HG02973 (cell line): ENCODE results near the gene SERPINA5.
"Not testable (repeated sequence)": the region's sequence is repeated elsewhere in the genome, so short reads cannot be mapped to it uniquely, and the experiment has no call there.

Experiments
- ATAC-seq: cut with Tn5 transposase; IDR thresholded peaks from one replicate; pipeline ENCODE4 v1.9.1; 2021; ENCODE audit warnings: moderate library complexity; ENCODE audit not compliant: unreplicated experiment

The SERPINA5 gene

DNA sequence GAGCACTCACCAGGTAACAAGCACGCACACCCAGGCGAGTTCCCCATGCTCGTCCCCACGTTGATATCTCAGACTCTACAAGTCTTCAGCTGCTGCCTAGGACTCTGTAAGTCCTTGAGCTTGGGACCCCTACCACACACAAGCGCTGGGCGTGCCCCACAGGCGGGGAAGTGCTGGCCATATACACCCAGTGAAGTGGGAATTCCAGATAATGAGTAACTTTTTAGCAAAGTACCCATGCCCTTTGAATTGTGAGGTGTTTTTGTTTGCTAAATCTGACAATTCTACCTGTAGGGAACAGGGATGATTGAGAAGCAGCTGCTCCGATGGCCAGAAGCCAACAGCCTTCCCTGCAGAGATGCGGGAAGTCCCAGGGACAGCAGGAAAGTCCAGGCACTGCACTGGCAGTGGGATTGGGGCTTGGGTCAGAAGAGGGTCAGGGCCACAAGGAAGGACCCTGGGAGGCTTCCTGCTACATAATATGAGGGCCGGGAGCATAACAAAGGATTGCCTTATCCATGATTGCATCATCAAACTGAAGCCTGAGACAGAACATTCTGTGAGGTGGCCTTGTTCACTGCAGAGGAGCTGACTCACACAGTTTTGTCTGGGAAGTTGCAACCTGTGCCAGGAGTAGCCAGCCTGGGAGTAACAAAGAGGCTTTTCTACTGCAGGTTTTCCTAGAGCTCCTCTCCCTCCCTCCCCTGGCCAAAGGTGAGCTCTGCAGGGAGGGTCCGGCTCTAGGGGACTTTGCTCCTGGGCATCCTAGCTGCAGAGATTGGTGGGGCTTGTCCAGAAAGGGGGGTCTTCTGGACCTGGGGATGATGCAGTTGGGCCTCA lies 17.8 kb downstream of the SERPINA5 start:
- no peak for ATAC-seq

DNA sequence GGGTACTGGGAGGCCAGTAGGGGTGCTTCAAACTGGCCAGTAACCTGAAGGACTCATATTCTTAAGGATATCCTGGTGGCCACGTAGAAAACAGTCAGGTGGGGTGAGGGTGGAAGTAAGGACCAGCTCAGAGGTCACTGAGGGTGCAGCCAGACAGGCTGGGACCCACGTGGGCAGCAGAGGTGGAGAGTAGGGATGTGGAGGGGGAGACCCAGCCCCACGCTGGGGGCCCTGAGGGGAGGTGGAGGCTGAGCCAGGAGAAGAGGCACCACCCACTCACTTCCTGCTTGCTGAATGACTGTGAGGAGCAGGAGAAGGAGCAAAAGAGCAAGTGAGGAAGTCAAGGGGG lies 18.4 kb downstream of the SERPINA5 start:
- ATAC-seq, result no peak

DNA sequence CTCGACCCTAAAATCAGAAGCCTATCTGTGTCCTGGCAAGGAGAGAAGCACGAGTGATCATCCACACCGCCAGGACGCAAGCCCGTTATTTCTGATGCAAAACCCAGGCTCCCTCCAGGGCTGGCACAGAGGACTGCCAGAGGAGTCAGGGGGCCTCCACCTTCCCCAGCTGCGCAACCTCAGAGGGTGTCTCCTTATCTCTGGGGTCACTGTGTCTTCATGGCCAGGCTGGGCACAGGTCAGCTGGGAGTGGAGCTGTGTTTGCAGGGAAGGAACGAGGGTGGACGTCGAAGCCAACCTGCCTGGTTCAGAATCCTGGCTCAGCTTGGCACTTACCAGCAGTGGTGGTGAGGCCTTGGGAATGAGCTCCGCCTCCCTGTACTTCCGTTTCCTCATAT lies 18.9 kb downstream of the SERPINA5 start:
- no peak for ATAC-seq

DNA sequence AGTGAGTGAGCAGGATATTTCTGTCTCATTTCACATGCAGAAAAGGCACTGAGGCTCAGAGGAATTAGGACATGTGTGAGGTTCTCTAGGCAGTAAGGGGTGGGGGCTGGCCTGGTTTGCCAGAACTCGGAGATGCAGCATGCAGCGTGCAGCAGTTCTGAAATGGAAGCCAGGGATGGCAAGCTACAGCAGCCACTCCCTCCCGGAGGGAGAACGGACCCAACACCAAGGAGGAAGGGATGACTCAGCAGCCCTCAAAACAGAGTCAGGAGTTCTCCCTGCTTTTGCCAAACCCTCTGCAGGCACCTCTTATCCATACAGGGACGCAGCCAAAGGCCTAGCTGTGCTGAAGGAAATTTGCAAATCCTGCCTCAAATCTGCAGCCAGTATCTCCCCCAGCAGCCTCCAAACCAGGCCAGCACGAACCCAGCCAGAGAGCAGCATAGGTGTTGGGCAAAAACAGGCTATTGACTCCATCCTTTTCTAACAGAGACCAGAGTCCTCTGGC lies 20.7 kb downstream of the SERPINA5 start:
- ATAC-seq, result no peak

DNA sequence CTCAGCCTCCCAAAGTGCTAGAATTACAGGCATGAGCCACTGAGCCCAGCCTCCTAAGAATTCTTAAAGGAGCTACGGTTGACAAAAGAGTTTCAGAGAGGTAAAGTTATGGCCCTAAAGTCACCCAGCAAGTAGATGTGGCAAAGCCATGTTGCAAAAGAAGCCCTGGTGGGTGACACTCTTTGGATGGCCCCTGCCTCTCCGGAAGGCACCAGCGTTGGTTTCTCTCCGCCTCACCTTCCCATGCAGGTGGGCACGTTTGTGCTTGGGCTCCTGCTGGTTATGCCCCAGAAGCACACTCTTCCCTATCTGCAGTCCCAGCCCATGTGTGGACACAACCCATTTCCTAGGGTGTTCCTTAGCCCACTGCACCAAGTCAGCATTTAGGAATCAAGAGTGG lies 21.5 kb downstream of the SERPINA5 start:
- no peak for ATAC-seq

DNA sequence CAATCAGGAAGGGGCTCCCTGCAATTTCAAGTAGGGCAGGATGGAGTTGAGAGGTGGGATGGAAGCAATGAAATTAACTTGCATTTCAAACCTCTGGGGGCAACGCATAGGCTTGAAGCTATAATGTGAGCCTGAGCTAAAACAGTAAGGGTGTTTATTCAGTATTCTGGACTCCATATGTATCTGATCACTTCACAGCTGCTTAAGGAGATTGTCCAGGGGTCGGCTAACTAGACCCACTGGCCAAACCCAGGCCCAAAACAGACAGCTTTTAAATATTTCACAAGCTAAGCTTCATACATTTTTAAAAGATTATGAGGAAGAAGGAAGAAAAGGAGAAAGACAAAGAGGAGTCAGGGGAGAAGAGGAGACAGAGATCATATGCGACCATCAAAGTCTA lies 24.1 kb downstream of the SERPINA5 start:
- no peak for ATAC-seq

DNA sequence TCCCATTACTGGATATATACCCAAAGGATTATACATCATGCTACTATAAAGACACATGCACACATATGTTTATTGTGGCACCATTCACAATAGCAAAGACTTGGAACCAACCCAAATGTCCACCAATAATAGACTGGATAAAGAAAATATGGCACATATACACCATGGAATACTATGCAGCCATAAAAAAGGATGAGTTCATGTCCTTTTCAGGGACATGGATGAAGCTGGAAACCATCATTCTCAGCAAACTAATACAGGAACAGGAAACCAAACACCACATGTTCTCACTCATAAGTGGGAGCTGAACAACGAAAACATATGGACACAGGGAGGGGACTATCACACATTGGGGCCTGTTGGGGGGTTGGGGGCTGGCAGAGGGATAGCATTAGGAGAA lies 27.7 kb downstream of the SERPINA5 start:
- ATAC-seq, result not testable (repeated sequence)

DNA sequence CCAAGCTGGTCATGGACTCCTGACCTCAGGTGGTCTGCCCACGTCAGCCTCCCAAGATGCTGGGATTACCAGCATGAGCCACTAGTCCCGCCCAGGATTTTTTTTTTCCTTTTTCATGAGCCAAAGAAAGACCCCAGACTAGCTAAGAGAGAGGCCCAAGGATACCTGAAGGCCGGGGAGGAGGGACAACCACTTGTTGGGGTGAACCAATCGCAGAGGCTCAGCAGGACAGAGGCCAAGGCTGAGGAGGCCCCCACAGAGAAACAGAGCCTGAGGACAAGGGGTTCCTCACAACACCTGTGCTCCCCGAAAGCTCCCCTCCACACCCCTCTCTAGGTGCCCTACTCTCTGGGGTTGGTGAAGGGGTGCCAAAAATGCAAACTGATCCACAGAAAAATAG lies 30.0 kb downstream of the SERPINA5 start:
- ATAC-seq, result no peak

DNA sequence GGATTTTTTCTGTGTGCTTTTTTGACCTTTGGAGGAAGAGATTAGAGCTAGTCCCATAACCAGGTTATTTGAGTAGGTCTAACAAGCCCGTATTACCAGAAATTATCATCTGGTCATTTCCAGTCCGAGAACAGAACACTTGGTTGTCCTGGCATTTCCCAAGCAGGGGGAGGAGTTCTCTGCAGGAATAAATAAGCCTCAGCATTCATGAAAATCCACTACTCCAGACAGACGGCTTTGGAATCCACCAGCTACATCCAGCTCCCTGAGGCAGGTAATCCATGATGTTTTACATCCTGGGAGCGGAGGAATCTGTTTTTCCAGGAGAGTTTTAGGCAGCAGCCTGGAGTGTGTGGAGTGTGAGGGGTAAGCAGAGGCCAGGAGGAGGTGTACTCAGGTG lies 30.9 kb downstream of the SERPINA5 start, which contains the start of gene SERPINA3:
SERPINA3 (plus strand) TSS at position 218 of the 400 bp plus-strand sequence. CDS start 2,051 bp downstream, outside the sequence.
- ATAC-seq, result no peak

DNA sequence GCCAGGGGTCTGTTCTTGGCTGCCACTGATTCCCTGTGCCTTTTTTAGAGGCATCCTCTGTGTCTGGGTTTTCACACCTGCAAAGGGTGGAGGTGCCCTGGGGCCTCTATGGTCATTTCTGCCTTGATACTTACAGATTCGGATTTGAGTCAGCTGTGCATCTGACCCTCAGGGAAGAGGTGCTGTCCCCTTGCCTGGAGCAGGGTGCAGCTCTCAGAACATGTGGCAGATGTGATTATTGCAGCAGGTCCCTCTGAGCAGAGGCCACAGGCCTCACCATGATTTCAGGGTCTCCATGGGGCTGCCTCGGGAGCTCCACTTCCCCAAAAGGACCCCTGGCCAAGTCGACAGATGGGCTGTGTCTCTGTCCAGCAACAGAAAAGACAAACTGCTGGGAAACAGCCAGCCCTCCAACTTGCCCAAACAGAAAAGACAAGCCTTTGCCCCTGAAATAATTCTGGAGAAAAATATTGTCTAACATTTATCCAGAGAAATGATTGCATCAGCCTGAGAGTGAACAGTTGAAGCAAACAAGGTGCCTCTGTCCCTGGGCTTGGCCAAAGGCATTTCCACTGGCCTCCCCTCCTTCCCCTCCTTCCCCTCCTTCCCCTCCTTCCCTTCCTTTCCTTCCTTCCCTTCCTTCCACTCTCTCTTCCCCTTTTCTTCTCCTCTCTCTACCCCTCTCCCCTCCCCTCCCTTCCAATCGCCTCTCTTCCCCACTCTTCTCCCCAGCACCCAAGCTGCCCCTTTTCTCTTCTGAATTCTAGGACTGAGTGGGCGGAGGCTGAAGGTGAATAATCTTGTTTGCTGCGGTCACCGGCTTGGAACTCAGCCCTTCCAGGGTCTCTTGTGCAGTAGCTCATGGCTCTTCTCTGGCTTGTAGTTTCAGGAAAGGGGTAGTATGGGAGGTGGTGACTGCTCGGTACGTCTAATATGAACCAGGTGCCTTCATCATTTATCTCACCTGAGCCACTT lies 31.6 kb downstream of the SERPINA5 start:
- ATAC-seq, result no peak

DNA sequence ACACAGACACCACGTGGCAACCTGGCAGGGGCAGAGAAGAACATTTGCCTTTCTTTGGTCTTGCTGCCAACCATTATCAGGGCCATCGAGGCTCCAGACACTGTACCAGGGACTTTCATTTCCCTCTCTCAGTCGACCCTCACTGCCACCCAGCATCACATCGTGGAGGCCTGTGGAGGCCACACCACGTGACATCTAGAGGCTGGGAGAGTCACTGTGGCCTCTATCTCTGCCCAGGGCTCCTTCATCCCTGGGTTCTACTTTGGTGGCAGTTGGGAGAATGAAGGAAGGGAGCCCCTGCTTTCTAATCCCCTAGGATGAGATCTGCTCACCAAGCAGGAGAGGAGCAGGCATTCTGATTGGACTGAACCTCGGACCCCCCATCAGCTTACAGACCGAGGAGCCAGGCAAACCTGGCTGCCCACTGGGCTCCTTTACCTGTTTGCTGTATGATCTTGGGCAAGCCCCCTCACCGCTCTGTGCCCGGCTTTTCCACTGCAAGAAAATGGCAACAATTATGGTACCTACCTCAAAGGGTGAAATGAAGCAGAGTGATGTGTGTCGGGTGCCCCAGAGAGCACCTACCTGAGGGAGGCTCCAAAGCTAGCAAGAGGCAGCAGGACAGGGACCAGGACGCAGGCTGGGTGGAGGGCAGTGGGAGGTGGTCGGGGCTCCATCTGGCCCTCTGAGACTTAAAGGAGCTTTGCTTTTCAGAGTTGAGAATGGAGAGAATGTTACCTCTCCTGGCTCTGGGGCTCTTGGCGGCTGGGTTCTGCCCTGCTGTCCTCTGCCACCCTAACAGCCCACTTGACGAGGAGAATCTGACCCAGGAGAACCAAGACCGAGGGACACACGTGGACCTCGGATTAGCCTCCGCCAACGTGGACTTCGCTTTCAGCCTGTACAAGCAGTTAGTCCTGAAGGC lies 32.8 kb downstream of the SERPINA5 start:
- no peak for ATAC-seq

DNA sequence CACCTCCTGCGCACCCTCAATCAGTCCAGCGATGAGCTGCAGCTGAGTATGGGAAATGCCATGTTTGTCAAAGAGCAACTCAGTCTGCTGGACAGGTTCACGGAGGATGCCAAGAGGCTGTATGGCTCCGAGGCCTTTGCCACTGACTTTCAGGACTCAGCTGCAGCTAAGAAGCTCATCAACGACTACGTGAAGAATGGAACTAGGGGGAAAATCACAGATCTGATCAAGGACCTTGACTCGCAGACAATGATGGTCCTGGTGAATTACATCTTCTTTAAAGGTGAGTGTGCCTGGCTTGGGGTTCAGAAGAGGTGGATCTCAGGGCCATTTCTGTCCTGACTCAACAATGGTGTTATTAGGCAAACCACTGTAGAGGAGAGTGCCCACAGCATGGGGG lies 33.6 kb downstream of the SERPINA5 start:
- no peak for ATAC-seq

DNA sequence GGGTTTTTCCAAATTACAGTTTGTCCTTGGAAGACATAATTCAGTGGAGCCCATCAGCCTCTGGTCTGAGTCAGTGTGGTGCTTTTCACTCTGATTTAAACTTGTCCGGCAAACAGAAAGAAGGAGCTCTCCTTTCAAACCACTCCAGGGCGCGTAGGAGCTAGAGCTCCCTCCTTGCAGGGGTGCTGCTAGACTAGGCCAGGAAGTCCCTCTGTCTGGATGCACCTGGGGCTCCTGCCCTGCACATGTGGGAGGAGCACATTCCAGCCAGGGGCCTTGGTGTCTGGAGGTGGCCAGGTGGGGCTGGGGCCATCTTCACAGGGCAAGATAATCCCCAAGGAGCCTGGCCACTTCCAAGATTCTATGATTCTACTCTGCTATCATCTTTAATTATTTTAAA lies 34.0 kb downstream of the SERPINA5 start:
- no peak for ATAC-seq

DNA sequence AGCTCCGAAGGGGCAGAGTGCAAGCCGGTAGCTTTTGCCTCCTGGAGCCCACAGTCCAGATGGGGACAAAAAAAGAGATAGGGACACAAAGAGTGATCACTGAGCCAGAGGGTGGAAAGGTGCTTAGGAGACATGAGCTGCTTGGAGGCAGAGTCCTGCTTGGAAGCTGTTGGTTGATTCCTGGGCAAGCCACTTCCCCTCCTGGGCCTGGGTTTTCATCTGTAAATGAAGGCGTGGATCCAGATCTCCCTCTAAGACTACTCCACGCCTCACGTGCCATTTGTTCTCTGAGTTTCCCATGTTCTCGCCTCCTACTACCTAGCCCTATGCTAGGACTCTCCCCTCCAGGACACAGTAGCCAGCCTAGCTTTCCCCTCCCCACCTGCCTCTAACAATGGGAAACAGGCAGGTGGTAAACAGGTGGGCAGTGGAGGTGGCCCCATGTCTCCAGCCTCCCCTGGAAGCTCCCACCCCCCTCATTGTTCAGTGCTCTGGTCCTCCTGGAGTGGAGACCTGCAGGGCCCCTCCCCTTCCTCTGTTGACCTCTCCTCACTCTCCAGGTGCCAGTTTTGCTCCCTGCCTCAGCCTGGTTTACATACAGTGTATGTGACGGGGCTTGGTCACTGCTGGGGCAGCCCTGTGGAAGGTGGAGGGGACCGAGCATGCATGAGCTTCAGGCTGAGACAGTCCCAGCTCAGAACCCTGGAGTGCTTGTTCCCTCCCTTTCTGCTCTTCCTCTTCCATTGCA lies 34.8 kb downstream of the SERPINA5 start:
- no peak for ATAC-seq

DNA sequence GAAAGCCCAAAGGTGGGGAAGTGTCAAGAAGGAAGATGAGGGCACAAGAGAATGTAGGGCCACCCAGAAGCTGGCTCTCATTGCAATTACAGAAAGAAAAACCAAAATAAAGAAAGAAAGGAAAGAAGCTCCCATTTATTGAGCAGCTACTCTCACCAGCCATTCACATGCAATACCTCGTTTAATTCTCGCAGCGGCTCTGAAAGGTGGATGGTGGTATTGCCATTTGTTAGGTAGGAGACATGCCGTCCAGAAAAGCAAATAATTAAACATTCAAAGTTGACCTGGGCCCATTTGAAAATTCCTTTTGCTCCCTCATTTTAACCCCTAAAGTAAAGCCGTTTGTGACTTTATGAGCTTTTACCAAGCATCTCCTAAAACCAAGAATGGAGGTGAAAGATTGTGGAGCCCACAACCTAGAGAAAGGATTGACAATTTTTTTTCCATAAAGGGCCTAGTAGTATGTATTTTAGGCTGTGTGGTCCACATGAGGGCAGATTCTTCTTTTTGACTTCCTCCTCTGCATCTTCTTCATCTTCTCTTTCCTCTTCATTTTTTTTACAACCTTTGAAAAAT lies 36.2 kb downstream of the SERPINA5 start:
- no peak for ATAC-seq

DNA sequence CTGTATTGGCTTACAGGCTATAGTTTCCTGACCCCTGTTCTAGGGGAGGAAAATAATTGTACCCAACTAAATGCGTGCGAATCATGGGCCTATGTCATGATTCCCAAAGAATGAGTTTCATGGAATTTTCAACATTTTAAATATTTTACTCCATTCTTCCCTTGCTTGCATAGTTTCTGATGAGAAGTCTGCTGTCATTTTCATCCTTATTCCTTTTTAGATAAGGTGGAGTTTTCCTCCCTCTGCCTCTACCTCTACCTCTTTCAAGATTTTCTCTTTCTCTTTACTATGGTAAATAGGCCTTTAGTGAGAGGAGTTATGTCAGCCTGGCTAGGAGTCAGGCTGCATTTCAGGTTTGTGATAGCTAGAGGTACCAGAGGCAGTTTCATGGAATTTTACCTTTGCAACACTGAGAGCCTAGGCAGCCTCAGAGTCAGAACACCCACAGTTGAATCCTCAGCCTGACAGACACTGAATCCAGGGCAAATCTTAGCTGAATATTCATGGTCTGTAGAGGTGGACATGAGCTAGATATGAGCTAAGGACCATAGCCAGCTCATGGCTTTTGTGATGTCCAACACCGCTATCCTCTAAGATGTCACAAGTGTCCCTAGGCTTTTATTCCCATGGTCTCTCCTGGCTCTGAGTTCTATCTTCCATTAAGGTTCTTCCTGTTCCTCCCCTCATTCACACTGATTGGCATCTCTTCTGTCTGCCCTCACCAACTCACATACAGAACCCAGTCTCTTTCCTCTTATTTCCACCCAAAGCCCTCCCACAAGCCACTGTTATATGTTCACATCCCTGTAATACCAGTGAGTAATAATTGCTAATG lies 37.0 kb downstream of the SERPINA5 start:
- no peak for ATAC-seq

DNA sequence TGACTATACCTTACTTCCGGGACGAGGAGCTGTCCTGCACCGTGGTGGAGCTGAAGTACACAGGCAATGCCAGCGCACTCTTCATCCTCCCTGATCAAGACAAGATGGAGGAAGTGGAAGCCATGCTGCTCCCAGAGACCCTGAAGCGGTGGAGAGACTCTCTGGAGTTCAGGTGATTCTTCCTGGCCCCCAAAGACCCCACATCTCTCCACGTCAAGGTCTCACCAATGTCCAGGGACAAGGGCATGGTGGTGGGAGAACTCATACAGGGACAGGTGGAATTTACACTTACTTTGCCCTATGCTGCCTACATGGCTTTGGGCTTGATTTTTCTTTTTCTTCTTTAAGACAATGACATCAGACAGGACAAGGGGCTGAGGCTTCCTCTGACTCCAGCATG lies 38.1 kb downstream of the SERPINA5 start:
- no peak for ATAC-seq

DNA sequence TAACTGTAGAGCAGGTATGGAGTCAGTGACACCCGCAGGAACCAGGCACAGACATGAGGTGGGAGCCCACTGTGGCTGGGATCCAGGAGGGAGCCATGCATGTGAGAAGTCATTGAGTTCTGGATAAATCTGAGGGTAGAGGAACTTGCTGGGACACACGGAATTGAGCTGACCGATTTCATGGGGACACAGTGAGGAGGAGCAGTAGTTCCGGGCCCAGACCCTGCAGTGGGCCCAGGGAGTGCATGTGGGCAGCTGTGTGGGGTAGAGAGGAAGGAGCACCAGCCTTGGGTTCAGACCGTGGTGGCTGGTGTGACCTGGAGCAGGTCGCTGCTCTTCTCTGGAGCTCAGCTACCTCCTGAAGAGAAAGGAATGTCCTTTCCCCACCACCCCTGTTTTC lies 39.4 kb downstream of the SERPINA5 start:
- ATAC-seq, result no peak
